Natural killer cell (primary cell): ENCODE results near the gene PHIP. TPM values are rescaled to one million over a fixed set of nuclear protein-coding genes. Genes with fewer than 3 reads are reported as not detected.
A peak's percentile ranks its signal among the peaks of the same experiment; 100 is the strongest.

Experiments used
- ATAC-seq, 3 donors: fragments of 150-1000 bp in 2 of 3; fragments of 200-7000 bp in 1 of 3; cut with Tn5 transposase; 1 replicate in 1 of 3; 2 replicates in 2 of 3; pipeline ENCODE4 v1.10.0; 2021; ENCODE audit warnings: mild to moderate bottlenecking in 2 of 3, moderate library complexity in 2 of 3
- DNase-seq, 2 donors: peaks; one replicate each; pipeline versions ENCODE4 v3.0.0 to v3.0.0-alpha.2; 2013 to 2021; ENCODE audit warnings: mixed read lengths in 1 of 2
- H3K27ac ChIP-seq: one replicate; pipeline ENCODE4 v1.5.1; 2013; ENCODE audit warnings: mild to moderate bottlenecking, low read length
- H3K27me3 ChIP-seq: one replicate; pipeline ENCODE4 v1.6.1; 2013; ENCODE audit warnings: low read length; ENCODE audit not compliant: control insufficient read depth, insufficient read depth
- H3K36me3 ChIP-seq: one replicate; pipeline ENCODE4 v1.6.1; 2013; ENCODE audit warnings: low read length; ENCODE audit not compliant: control insufficient read depth, insufficient read depth
- H3K4me1 ChIP-seq: one replicate; pipeline ENCODE4 v1.6.1; 2013; ENCODE audit warnings: low read length; ENCODE audit not compliant: control insufficient read depth, insufficient read depth
- H3K4me3 ChIP-seq: one replicate; pipeline ENCODE4 v1.5.1; 2013; ENCODE audit warnings: low read length
- H3K9me3 ChIP-seq: one replicate; pipeline ENCODE4 v1.6.1; 2013; ENCODE audit warnings: low read length; ENCODE audit not compliant: control insufficient read depth, insufficient read depth
- H3K27ac Mint-ChIP-seq, 2 donors: one replicate each; pipeline ENCODE4 v1.8.0; 2022; ENCODE audit warnings: mild to moderate bottlenecking in 2 of 2, mixed read lengths in 2 of 2, moderate library complexity in 1 of 2
- H3K27me3 Mint-ChIP-seq, 2 donors: one replicate each; pipeline ENCODE4 v1.8.0; 2022; ENCODE audit warnings: low read depth in 2 of 2, mixed read lengths in 2 of 2
- H3K36me3 Mint-ChIP-seq: one replicate; pipeline ENCODE4 v1.8.0; 2022; ENCODE audit warnings: mixed read lengths
- H3K4me1 Mint-ChIP-seq, 2 donors: one replicate each; pipeline ENCODE4 v1.8.0; 2022; ENCODE audit warnings: mixed read lengths in 2 of 2
- H3K4me3 Mint-ChIP-seq: one replicate; pipeline ENCODE4 v1.8.0; 2022; ENCODE audit warnings: mild to moderate bottlenecking, moderate library complexity, mixed read lengths
- H3K9me3 Mint-ChIP-seq, 2 donors: one replicate each; pipeline ENCODE4 v1.8.0; 2022; ENCODE audit warnings: mixed read lengths in 2 of 2
- WGBS: methylation state at CpG from one replicate; pipeline ENCODE4 v1.1.7; 2013; ENCODE audit warnings: missing lambda C conversion rate; ENCODE audit not compliant: insufficient coverage; 5-methylcytosine and 5-hydroxymethylcytosine counted together
- intact Hi-C: fragments of 100-400 bp; cut with micrococcal nuclease; formaldehyde crosslinking; loops from one replicate; pipeline ENCODE4 v1.14.2; 2022
- total RNA-seq, 4 donors: library from RNA; stranded (reverse); fragments of 120-200 nt in 1 of 4; gene quantifications; one replicate each; pipeline versions ENCODE4 v1.2.3 to v1.2.4, GENCODE V29; 2013 to 2022
- TF ChIP-seq, protein P1 (sequence below): fragments of 200-600 bp; IDR thresholded peaks from one replicate; pipeline ENCODE4 v1.8.0; 2022; ENCODE audit warnings: antibody characterized with exemption

PHIP gene
- total RNA-seq, 3 donors from 2014 or later (not counting 1 experiment from before 2014, with no cell fraction given) = 38.5 to 45.6 (median 42.5) TPM

DNA sequence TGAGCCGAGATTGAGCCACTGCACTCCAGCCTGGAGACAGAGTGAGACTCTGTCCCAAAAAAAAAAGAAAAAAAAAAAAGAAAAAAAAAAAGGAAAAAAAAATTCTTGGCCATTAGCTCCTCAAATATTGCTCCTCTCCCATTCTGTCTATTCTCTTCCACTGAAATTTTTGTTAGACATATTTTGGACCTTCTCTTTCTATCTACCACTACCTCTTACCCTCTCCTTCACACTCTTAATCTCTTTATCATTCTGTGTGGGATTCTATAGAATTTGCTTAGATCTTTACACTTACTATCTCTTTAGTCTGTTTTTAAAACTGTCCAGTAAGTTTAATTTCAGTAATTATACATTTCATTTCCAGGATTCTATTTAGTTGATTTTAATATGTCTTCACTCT lies 125.7 kb downstream of the PHIP start:
- intact Hi-C loops = no loop called here
- H3K4me1 ChIP-seq = no peaks in the 10 kb centered on the region
- no peak overlapping the region for H3K4me3 ChIP-seq
- peaks cover 46% of the 10 kb centered on the region for H3K36me3 Mint-ChIP-seq
- no peak overlapping the region for H3K4me3 Mint-ChIP-seq
- peaks cover 0 to 7% of the 10 kb centered on the region in 2 donors for H3K4me1 Mint-ChIP-seq
- H3K9me3 Mint-ChIP-seq = no peaks in the 10 kb centered on the region
- H3K36me3 ChIP-seq = peaks cover 75% of the 10 kb centered on the region
- no peak for DNase-seq
- TF ChIP-seq, protein P1, sequence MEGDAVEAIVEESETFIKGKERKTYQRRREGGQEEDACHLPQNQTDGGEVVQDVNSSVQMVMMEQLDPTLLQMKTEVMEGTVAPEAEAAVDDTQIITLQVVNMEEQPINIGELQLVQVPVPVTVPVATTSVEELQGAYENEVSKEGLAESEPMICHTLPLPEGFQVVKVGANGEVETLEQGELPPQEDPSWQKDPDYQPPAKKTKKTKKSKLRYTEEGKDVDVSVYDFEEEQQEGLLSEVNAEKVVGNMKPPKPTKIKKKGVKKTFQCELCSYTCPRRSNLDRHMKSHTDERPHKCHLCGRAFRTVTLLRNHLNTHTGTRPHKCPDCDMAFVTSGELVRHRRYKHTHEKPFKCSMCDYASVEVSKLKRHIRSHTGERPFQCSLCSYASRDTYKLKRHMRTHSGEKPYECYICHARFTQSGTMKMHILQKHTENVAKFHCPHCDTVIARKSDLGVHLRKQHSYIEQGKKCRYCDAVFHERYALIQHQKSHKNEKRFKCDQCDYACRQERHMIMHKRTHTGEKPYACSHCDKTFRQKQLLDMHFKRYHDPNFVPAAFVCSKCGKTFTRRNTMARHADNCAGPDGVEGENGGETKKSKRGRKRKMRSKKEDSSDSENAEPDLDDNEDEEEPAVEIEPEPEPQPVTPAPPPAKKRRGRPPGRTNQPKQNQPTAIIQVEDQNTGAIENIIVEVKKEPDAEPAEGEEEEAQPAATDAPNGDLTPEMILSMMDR = no peak
- H3K9me3 ChIP-seq = no peaks in the 10 kb centered on the region
- H3K27ac ChIP-seq = no peak overlapping the region
- H3K27me3 ChIP-seq = no peaks in the 10 kb centered on the region
- ATAC-seq = no peak
- 100% methylated on average over 1 of the region's 1 CpG for WGBS
- no peaks in the 10 kb centered on the region for H3K27me3 Mint-ChIP-seq
- peak overlapping the region in 1 of 2 donors; percentile 45 for H3K27ac Mint-ChIP-seq

DNA sequence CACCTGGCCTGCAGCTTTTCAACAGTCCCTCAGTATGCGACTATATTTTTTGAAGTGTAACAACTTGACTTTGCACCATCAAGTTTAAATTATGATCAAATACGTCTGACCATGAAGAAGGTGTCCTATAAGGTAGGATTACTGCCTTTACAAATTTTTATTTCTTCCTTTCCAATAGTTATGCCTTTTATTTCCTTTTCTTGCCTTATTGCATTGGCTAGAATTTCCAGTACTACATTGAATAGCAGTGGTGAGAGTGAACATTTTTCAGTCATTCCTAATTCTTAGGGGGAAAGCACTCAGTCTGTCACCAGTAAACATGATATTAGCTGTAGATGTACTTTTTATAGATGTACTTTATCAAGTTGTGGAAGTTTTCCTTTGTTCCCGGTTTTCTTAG lies 129.3 kb downstream of the PHIP start:
- no peaks in the 10 kb centered on the region for H3K9me3 ChIP-seq
- ATAC-seq = no peak

DNA sequence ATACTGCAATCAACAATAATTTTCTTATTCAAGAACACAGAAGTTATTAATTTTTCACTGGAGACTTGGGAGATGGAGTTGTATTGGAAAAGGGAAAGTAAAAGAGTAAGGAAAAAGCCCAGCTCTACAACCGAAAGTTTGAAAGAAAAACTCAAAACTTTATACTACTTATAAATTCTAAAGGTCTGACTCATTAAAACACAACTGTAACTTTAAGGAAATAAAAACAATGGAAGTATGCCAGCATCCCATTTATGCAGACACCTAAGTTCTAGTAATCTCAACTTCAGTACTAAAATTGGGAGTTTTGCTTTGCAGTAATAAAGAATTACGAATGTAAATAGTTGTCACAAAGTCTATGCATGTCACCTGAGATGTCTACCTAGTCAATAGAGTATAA lies 130.1 kb downstream of the PHIP start:
- DNase-seq = no peak
- Histone ChIP-seq H3K4me3 (no peak overlapping the region), H3K27ac (no peak overlapping the region), H3K9me3 (no peaks in the 10 kb centered on the region), H3K27me3 (no peaks in the 10 kb centered on the region), H3K4me1 (no peaks in the 10 kb centered on the region), H3K36me3 (peaks cover 84% of the 10 kb centered on the region)
- Mint-ChIP-seq H3K9me3 (no peaks in the 10 kb centered on the region), H3K4me1 (peaks cover 0 to 4% of the 10 kb centered on the region in 2 donors), H3K4me3 (no peak overlapping the region), H3K36me3 (peaks cover 56% of the 10 kb centered on the region), H3K27ac (no peak overlapping the region), H3K27me3 (no peaks in the 10 kb centered on the region)
- TF ChIP-seq, protein P1 = no peak
- 100% methylated on average over 1 of the region's 2 CpGs for WGBS
- intact Hi-C loops = no loop called here
- no peak for ATAC-seq

More for the DNA sequence above, 129.3 kb downstream of the PHIP start:
- no peaks in the 10 kb centered on the region for H3K4me1 Mint-ChIP-seq
- H3K27me3 ChIP-seq = no peaks in the 10 kb centered on the region
- no peak overlapping the region for H3K4me3 Mint-ChIP-seq
- H3K27me3 Mint-ChIP-seq = no peaks in the 10 kb centered on the region
- H3K4me3 ChIP-seq = no peak overlapping the region
- peaks cover 57% of the 10 kb centered on the region for H3K36me3 Mint-ChIP-seq
- no peaks in the 10 kb centered on the region for H3K9me3 Mint-ChIP-seq
- intact Hi-C loops = no loop called here
- no peak overlapping the region for H3K27ac ChIP-seq
- no peak overlapping the region for H3K27ac Mint-ChIP-seq
- DNase-seq = no peak
- peaks cover 85% of the 10 kb centered on the region for H3K36me3 ChIP-seq
- 93% methylated on average over 1 of the region's 3 CpGs for WGBS
- no peaks in the 10 kb centered on the region for H3K4me1 ChIP-seq
- TF ChIP-seq, protein P1 = no peak

DNA sequence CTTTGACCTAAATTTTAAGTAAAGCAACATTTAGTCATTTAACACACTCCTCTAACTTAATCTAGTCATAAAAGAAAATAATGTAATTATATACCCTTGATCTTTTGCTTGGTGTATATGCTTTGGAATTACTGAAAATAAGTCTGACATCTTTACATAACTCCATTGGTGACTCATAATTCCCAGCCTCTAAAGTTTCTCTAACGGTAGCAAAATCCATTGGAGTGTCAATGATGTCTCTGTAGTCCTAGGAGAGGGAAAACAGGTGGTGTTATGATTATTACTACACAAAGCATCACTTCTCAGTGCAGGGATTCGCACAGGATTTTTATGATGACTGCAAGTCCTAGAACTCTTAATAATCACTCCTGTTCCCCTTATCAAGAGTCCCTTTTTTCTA lies 130.5 kb downstream of the PHIP start:
- H3K27me3 ChIP-seq = no peaks in the 10 kb centered on the region
- Mint-ChIP-seq H3K36me3 (peaks cover 52% of the 10 kb centered on the region), H3K27ac (no peak overlapping the region), H3K27me3 (no peaks in the 10 kb centered on the region), H3K4me1 (peaks cover 0 to 4% of the 10 kb centered on the region in 2 donors), H3K9me3 (no peaks in the 10 kb centered on the region), H3K4me3 (no peak overlapping the region)
- H3K4me3 ChIP-seq = no peak overlapping the region
- H3K4me1 ChIP-seq = no peaks in the 10 kb centered on the region
- peaks cover 84% of the 10 kb centered on the region for H3K36me3 ChIP-seq
- intact Hi-C loops = no loop called here
- no peak for DNase-seq
- no peak for ATAC-seq
- WGBS = 100% methylated on average over 1 of the region's 2 CpGs
- TF ChIP-seq, protein P1 = no peak
- H3K9me3 ChIP-seq = no peaks in the 10 kb centered on the region
- no peak overlapping the region for H3K27ac ChIP-seq
